ENCODE data around the gene RPL36AL.

GRCh38 chr14:49585803-49586672 lies 34.4 kb downstream of the RPL36AL start, which contains the start of gene RPS29:
- TF ChIP-seq ZFX (IDR thresholded peaks at IDR 0.05), result peak; percentile 92
- TF ChIP-seq CTCF (conservative IDR thresholded peaks at IDR 0.05), result no peak
